Neuronal stem cell (in vitro differentiated cells): Measurements from ENCODE around the gene ATG101.
A peak's percentile ranks its signal among the peaks of the same experiment; 100 is the strongest.

Experiments used
- DNase-seq: peaks from one replicate; pipeline ENCODE4 v3.0.0-alpha.2; 2013; ENCODE audit warnings: low spot score
- H2AFZ ChIP-seq: one replicate; pipeline ENCODE4 v1.6.1; 2013; ENCODE audit warnings: mild to moderate bottlenecking, low read length, inconsistent platforms
- H2AK5ac ChIP-seq: 2 replicates; pipeline ENCODE4 v1.6.1; 2013; ENCODE audit warnings: low read depth, mild to moderate bottlenecking, inconsistent platforms, low read length, moderate library complexity, mixed read lengths
- H2BK120ac ChIP-seq: 2 replicates; pipeline ENCODE4 v1.6.1; 2013; ENCODE audit warnings: low read depth, mild to moderate bottlenecking, inconsistent platforms, low read length, moderate library complexity, mixed read lengths
- H2BK12ac ChIP-seq: one replicate; pipeline ENCODE4 v1.6.1; 2013; ENCODE audit warnings: low read length, inconsistent platforms
- H2BK15ac ChIP-seq: 2 replicates; pipeline ENCODE4 v1.6.1; 2013; ENCODE audit warnings: mild to moderate bottlenecking, low read length, inconsistent platforms, mixed read lengths
- H2BK5ac ChIP-seq: one replicate; pipeline ENCODE4 v1.6.1; 2013; ENCODE audit warnings: inconsistent platforms, mild to moderate bottlenecking, low read length, moderate library complexity
- H3K14ac ChIP-seq: one replicate; pipeline ENCODE4 v1.6.1; 2013; ENCODE audit warnings: low read length, inconsistent platforms
- H3K18ac ChIP-seq: 2 replicates; pipeline ENCODE4 v1.6.1; 2013; ENCODE audit warnings: low read length, inconsistent platforms
- H3K23ac ChIP-seq: 2 replicates; pipeline ENCODE4 v1.6.1; 2013; ENCODE audit warnings: low read depth, mild to moderate bottlenecking, mixed read lengths, low read length, inconsistent platforms; ENCODE audit not compliant: poor library complexity
- H3K27ac ChIP-seq: replicated peaks from 3 replicates; pipeline ENCODE4 v1.5.1; 2013; ENCODE audit warnings: low read length, inconsistent platforms
- H3K27me3 ChIP-seq, 3 experiments: 2 replicates each; pipeline ENCODE4 v1.6.1; 2013; ENCODE audit warnings: low read length in 3 of 3, mild to moderate bottlenecking in 2 of 3, inconsistent platforms in 1 of 3, low read depth in 1 of 3, mixed read lengths in 1 of 3, moderate library complexity in 1 of 3; ENCODE audit not compliant: control insufficient read depth in 3 of 3, insufficient read depth in 3 of 3
- H3K36me3 ChIP-seq, 2 donors: replicated peaks in 1 of 2; 2 replicates each; pipeline ENCODE4 v1.6.1; 2013; ENCODE audit warnings: low read length in 2 of 2; ENCODE audit not compliant: control insufficient read depth in 2 of 2, insufficient read depth in 2 of 2
- H3K4ac ChIP-seq: 2 replicates; pipeline ENCODE4 v1.6.1; 2013; ENCODE audit warnings: inconsistent platforms, mild to moderate bottlenecking, low read length, moderate library complexity
- H3K4me1 ChIP-seq, 2 donors: 1 replicate in 1 of 2; 2 replicates in 1 of 2; pipeline ENCODE4 v1.6.1; 2013; ENCODE audit warnings: low read length in 2 of 2, low read depth in 1 of 2; ENCODE audit not compliant: control insufficient read depth in 2 of 2, insufficient read depth in 1 of 2
- H3K4me2 ChIP-seq: one replicate; pipeline ENCODE4 v1.6.1; 2013; ENCODE audit warnings: mild to moderate bottlenecking, low read length, inconsistent platforms; ENCODE audit not compliant: insufficient read depth, poor library complexity, severe bottlenecking
- H3K4me3 ChIP-seq, 2 donors: 2 replicates each; pipeline ENCODE4 v1.5.1; 2013; ENCODE audit warnings: low read length in 2 of 2, mild to moderate bottlenecking in 2 of 2, inconsistent platforms in 1 of 2, moderate library complexity in 1 of 2
- H3K79me1 ChIP-seq: one replicate; pipeline ENCODE4 v1.6.1; 2013; ENCODE audit warnings: low read depth, mild to moderate bottlenecking, inconsistent platforms, low read length, moderate library complexity
- H3K9ac ChIP-seq: one replicate; pipeline ENCODE4 v1.6.1; 2013; ENCODE audit warnings: mild to moderate bottlenecking, low read depth, low read length, inconsistent platforms; ENCODE audit not compliant: poor library complexity
- H3K9me3 ChIP-seq, 2 donors: replicated peaks in 1 of 2; 2 replicates each; pipeline versions ENCODE3 to v1.6.1; 2013; ENCODE audit warnings: low read length in 2 of 2, mild to moderate bottlenecking in 2 of 2, inconsistent platforms in 1 of 2, low read depth in 1 of 2, mixed read lengths in 1 of 2, moderate library complexity in 1 of 2; ENCODE audit not compliant: control insufficient read depth in 2 of 2, insufficient read depth in 1 of 2
- H4K8ac ChIP-seq: one replicate; pipeline ENCODE4 v1.6.1; 2013; ENCODE audit warnings: low read depth, mild to moderate bottlenecking, inconsistent platforms, low read length, moderate library complexity
- H4K91ac ChIP-seq: one replicate; pipeline ENCODE4 v1.6.1; 2013; ENCODE audit warnings: low read length, low read depth, mild to moderate bottlenecking, inconsistent platforms; ENCODE audit not compliant: poor library complexity
- WGBS, 2 donors: extraction: QIAGEN DNeasy Blood & Tissue Kit; methylation state at CpG; one replicate each; pipeline ENCODE4 v1.1.7; 2013; ENCODE audit warnings: missing lambda C conversion rate in 2 of 2, mixed read lengths in 1 of 2; ENCODE audit not compliant: insufficient read length in 2 of 2, insufficient replicate concordance in 1 of 2; ENCODE audit errors: extremely low coverage in 2 of 2; 5-methylcytosine and 5-hydroxymethylcytosine counted together

ATG101 gene

GRCh38 chr12:52084491-52085231, 14.9 kb downstream of the ATG101 start:
- no peak overlapping the region for H2AK5ac ChIP-seq
- H3K9me3 ChIP-seq: no peaks in the 10 kb centered on the region
- no peaks in the 10 kb centered on the region for H3K79me1 ChIP-seq
- H3K27me3 ChIP-seq: peaks cover 0 to 42% (median 0%) of the 10 kb centered on the region in 3 experiments
- H4K91ac ChIP-seq: no peak overlapping the region
- H2BK120ac ChIP-seq: no peak overlapping the region
- no peak overlapping the region for H2BK12ac ChIP-seq
- no peak overlapping the region for H3K9ac ChIP-seq
- H3K4ac ChIP-seq: no peak overlapping the region
- WGBS, 2 donors: no CpG with 5 or more reads among the region's 9 CpGs
- H3K4me1 ChIP-seq: peaks cover 6 to 21% of the 10 kb centered on the region in 2 donors
- no peak overlapping the region for H3K27ac ChIP-seq
- no peak overlapping the region for H2BK5ac ChIP-seq
- no peak overlapping the region for H2AFZ ChIP-seq
- no peak overlapping the region for H3K4me2 ChIP-seq
- no peak overlapping the region for H4K8ac ChIP-seq
- H3K14ac ChIP-seq: no peak overlapping the region
- no peak overlapping the region for H3K23ac ChIP-seq
- H3K36me3 ChIP-seq: no peaks in the 10 kb centered on the region
- H3K4me3 ChIP-seq: no peak overlapping the region
- DNase-seq: no peak
- no peak overlapping the region for H2BK15ac ChIP-seq
- H3K18ac ChIP-seq: no peak overlapping the region

DNA sequence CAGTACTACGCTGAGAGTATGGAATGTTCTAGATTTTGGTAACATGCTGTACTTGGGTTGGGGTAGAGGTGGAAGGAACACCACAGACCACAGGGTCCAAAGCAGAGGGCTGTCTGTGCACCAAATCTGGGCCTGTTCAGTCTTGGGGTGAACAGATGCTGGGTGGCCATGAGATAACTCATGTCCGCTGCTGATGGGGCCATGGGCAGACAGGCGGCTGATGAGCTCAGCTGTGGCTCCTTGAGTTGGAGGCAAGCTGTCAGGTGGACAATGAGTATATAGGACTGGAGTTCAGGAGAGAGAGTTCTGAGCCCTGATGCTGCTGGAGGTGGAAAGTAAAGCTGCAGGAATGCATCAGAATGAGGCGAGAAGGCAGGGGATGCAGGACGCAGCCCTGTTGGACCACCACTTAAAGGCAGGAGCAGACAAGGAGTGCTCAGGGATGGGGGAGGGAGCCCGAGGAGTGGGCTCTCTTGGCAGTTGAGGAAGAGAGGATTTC, 16.0 kb downstream of the ATG101 start:
- no CpG with 5 or more reads among the region's 6 CpGs for WGBS, 2 donors
- no peak overlapping the region for H3K27ac ChIP-seq
- peak overlapping the region; percentile 17 for H3K18ac ChIP-seq
- H2AFZ ChIP-seq: no peak overlapping the region
- peaks cover 0 to 47% (median 0%) of the 10 kb centered on the region in 3 experiments for H3K27me3 ChIP-seq
- H3K4me2 ChIP-seq: no peak overlapping the region
- no peak overlapping the region for H3K4ac ChIP-seq
- H2AK5ac ChIP-seq: no peak overlapping the region
- peak overlapping the region in 1 of 2 donors; percentile 19 for H3K4me3 ChIP-seq
- H3K23ac ChIP-seq: peak overlapping the region; percentile 18
- H3K4me1 ChIP-seq: peaks cover 6 to 21% of the 10 kb centered on the region in 2 donors
- H3K9ac ChIP-seq: no peak overlapping the region
- no peak overlapping the region for H2BK12ac ChIP-seq
- H3K9me3 ChIP-seq: no peaks in the 10 kb centered on the region
- H4K91ac ChIP-seq: no peak overlapping the region
- no peak overlapping the region for H2BK5ac ChIP-seq
- DNase-seq: no peak
- H4K8ac ChIP-seq: no peak overlapping the region
- H3K14ac ChIP-seq: no peak overlapping the region
- H2BK15ac ChIP-seq: no peak overlapping the region
- no peaks in the 10 kb centered on the region for H3K36me3 ChIP-seq
- no peak overlapping the region for H2BK120ac ChIP-seq
- no peaks in the 10 kb centered on the region for H3K79me1 ChIP-seq

- Histone ChIP-seq H3K4me2 (no peak overlapping the region), H3K36me3 (no peaks in the 10 kb centered on the region), H2AK5ac (no peak overlapping the region), H2BK5ac (no peak overlapping the region), H3K4me1 (peaks cover 6 to 17% of the 10 kb centered on the region in 2 donors), H3K14ac (no peak overlapping the region), H3K27me3 (peaks cover 0 to 49% (median 0%) of the 10 kb centered on the region in 3 experiments), H3K4me3 (no peak overlapping the region), H3K27ac (no peak overlapping the region), H3K23ac (no peak overlapping the region), H2BK15ac (no peak overlapping the region), H3K79me1 (no peaks in the 10 kb centered on the region), H3K9ac (no peak overlapping the region), H4K91ac (no peak overlapping the region), H2AFZ (no peak overlapping the region), H3K9me3 (no peaks in the 10 kb centered on the region), H2BK120ac (no peak overlapping the region), H3K4ac (no peak overlapping the region), H3K18ac (peak overlapping the region; percentile 4), H4K8ac (no peak overlapping the region), H2BK12ac (no peak overlapping the region)
- WGBS, 2 donors: no CpG with 5 or more reads among the region's 9 CpGs
- no peak for DNase-seq
Observed at GRCh38 chr12:52086366-52086765, 16.6 kb downstream of the ATG101 start.

- no peaks in the 10 kb centered on the region for H3K79me1 ChIP-seq
- H3K4me3 ChIP-seq: no peak overlapping the region
- no peak overlapping the region for H2BK120ac ChIP-seq
- no peaks in the 10 kb centered on the region for H3K36me3 ChIP-seq
- peaks cover 2 to 9% of the 10 kb centered on the region in 2 donors for H3K4me1 ChIP-seq
- H3K4me2 ChIP-seq: no peak overlapping the region
- H2BK12ac ChIP-seq: no peak overlapping the region
- H3K14ac ChIP-seq: no peak overlapping the region
- H3K23ac ChIP-seq: no peak overlapping the region
- no peak overlapping the region for H4K8ac ChIP-seq
- no peak overlapping the region for H2BK15ac ChIP-seq
- H2BK5ac ChIP-seq: no peak overlapping the region
- H3K27ac ChIP-seq: no peak overlapping the region
- H3K4ac ChIP-seq: no peak overlapping the region
- no peak overlapping the region for H3K9ac ChIP-seq
- no peak overlapping the region for H2AK5ac ChIP-seq
- DNase-seq: no peak
- no peak overlapping the region for H3K18ac ChIP-seq
- no peaks in the 10 kb centered on the region for H3K9me3 ChIP-seq
- no peak overlapping the region for H4K91ac ChIP-seq
- peaks cover 0 to 58% (median 0%) of the 10 kb centered on the region in 3 experiments for H3K27me3 ChIP-seq
- no CpG with 5 or more reads among the region's 22 CpGs for WGBS, 2 donors
- H2AFZ ChIP-seq: no peak overlapping the region
Observed at GRCh38 chr12:52086944-52087835, 17.4 kb downstream of the ATG101 start.
